Activated naive CD4-positive, alpha-beta T cell treated with anti-CD3 and anti-CD28 coated beads, Interleukin-2, amount 50 U/mL, for 24 hours (primary cell): Measurements from ENCODE around the gene YBEY.

Experiments used
- H3K27ac Mint-ChIP-seq: one replicate; pipeline ENCODE4 v1.8.0; 2021; ENCODE audit warnings: mild to moderate bottlenecking, mixed read lengths
- H3K27me3 Mint-ChIP-seq: one replicate; pipeline ENCODE4 v1.8.0; 2021; ENCODE audit warnings: mixed read lengths
- H3K36me3 Mint-ChIP-seq: one replicate; pipeline ENCODE4 v1.8.0; 2021; ENCODE audit warnings: mixed read lengths
- H3K4me1 Mint-ChIP-seq: one replicate; pipeline ENCODE4 v1.8.0; 2021; ENCODE audit warnings: mixed read lengths
- H3K4me3 Mint-ChIP-seq: one replicate; pipeline ENCODE4 v1.8.0; 2021; ENCODE audit warnings: mild to moderate bottlenecking, mixed read lengths
- H3K9me3 Mint-ChIP-seq: one replicate; pipeline ENCODE4 v1.8.0; 2021; ENCODE audit warnings: mixed read lengths

Gene YBEY

DNA sequence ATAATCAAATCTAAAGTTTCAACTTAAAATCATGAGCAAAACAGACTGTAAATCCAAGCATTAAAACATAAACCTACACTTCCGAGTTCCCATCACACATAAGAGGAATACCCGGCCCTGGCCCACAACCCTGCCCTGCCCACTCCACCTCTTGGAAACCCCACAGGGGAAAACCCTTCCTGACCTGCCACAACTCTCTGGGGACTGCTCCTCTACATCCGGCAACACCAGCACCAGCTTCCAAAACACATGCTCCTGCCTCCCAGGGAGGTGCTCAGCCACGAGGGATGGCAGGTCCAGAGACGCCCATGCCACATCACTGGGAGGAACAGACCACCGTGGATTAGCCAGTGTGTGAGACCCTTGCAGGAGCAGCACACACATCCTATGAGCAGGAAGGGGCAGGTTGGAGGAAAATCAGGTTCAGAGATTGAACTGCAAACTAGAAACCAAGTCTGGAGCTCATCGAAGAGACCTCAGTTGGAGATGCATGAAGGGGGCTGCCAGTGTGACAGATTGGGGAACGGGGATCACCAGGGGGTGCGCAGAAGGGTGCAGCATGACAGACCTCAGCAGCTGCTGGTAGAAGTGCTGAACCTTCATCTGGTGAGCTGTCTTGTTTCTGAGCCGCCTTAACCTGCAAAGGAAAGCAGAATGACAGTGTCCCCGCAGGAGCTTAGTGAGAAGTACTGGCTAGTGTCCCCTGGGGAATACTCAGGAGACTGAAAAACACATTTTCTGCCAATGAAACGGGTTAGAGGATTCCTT is 31.8 kb upstream of the YBEY start:
- Mint-ChIP-seq H3K4me3 (no peak overlapping the region), H3K27ac (peak overlapping the region; percentile 95), H3K36me3 (peaks cover 31% of the 10 kb centered on the region)

DNA sequence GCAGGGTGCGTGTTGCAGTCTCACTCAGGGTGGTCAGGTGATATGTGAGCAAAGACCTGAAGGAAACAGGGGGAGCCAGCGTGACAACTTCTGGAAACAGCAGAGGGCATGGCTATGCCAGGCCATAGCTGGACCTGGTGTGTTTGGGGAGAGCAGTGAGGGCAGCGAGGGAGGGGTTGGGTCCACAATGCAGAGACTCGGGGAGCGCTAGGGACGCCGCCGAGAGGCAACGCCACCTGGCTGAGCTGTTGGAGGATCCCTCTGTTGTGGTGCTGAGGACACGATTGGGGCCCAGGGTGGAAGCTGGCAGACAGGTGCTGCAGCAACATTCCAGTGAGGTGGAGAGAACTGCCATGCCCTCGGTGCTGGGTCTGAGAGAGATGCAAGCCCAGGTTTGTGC is 31.0 kb upstream of the YBEY start:
- peaks cover 26% of the 10 kb centered on the region for H3K36me3 Mint-ChIP-seq
- no peaks in the 10 kb centered on the region for H3K27me3 Mint-ChIP-seq
- peaks cover 34% of the 10 kb centered on the region for H3K4me1 Mint-ChIP-seq
- H3K4me3 Mint-ChIP-seq, result no peak overlapping the region
- H3K27ac Mint-ChIP-seq, result peak overlapping the region; percentile 30
- H3K9me3 Mint-ChIP-seq, result no peaks in the 10 kb centered on the region

More for the DNA sequence above, 31.8 kb upstream of the YBEY start:
- H3K27me3 Mint-ChIP-seq, result no peaks in the 10 kb centered on the region
- H3K9me3 Mint-ChIP-seq, result no peaks in the 10 kb centered on the region
- peaks cover 42% of the 10 kb centered on the region for H3K4me1 Mint-ChIP-seq

DNA sequence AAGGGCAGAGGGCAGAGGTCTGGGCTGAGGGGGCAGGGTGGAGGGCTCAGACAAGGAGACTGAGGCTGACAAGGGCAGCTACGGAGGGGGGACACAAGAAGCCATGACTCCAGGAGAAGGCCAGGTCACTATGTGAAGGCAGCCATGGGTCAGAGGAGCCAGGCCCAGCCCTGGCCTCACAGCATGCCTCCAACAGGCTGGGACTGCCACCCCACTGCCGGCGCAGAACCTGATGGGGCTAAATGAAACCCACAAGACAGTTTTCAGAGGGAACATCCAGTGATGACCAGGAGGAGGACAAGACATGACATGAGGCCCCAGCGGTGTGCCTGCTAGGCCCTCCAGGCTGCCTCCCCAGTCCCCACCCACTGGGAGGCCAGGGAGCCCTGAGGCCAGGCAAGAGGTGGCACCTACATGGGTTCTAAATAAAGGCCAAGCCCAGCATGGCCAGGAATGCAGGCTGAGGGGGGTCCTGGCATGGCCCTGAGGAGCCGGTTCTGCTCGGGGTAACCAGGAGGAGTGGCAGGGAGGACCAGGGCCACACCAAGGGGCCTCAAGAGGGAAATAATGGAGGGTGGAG is 30.3 kb upstream of the YBEY start:
- Mint-ChIP-seq H3K27ac (no peak overlapping the region), H3K4me1 (peaks cover 27% of the 10 kb centered on the region), H3K4me3 (no peak overlapping the region), H3K27me3 (no peaks in the 10 kb centered on the region), H3K9me3 (no peaks in the 10 kb centered on the region), H3K36me3 (peaks cover 27% of the 10 kb centered on the region)

DNA sequence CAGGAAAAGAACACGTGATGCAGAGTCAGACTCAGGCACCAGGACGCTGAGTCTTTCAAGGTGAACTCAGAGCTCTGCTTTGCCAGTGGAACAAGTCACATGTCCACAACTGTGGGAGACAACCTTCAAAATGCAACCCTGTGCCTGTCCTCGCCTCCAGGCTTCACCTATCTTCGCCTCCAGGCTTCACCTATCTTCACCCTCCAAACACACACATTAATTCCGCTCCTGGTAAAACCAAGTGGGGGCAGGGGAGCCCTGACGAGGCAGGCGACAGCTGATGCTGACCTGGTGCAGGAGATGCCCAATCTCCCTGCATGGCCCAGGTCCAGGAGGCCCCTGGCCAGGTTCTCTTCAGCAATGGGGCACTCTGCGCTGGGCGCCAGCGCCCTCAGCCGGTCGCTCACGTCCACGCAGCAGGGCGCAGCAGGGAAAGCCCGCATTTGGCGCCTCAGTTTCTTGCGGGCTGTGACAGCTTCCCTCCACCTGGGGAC is 29.6 kb upstream of the YBEY start:
- Mint-ChIP-seq H3K27me3 (no peaks in the 10 kb centered on the region), H3K4me3 (no peak overlapping the region), H3K4me1 (peaks cover 21% of the 10 kb centered on the region), H3K9me3 (no peaks in the 10 kb centered on the region), H3K27ac (no peak overlapping the region), H3K36me3 (peaks cover 29% of the 10 kb centered on the region)

DNA sequence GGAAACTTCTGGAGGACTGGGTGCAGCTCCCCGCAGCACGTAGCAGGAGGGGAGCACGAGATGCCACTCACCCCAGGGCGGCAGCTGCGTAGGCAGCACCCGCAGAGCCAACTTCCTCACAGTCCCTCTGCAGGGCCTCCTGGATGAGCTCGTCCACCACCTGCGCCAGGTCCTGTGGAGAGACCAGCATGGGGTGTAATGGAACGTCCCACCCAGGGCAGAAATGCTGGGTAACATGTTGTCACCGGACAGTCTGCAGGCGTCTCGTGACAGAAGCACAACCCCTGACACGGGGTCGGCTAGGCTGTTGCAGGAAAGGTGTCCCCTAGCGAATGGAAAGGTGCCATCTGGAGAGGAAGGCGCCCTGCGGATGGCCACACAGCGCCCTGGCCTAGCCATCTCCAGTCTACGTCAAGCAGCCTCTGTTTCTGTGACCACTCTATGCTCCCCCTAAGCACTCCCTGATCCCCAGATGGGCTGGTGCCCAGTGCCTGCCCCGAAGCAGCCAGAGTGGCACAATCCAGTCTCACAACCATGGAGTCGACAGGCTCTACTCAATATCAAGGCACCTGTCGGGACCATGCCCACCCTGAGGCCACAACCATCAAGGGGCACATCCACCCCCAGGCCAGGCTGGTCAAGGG is 22.0 kb upstream of the YBEY start:
- H3K27ac Mint-ChIP-seq, result no peak overlapping the region
- peaks cover 10% of the 10 kb centered on the region for H3K36me3 Mint-ChIP-seq
- H3K27me3 Mint-ChIP-seq, result no peaks in the 10 kb centered on the region
- H3K4me3 Mint-ChIP-seq, result no peak overlapping the region
- no peaks in the 10 kb centered on the region for H3K4me1 Mint-ChIP-seq
- H3K9me3 Mint-ChIP-seq, result no peaks in the 10 kb centered on the region

DNA sequence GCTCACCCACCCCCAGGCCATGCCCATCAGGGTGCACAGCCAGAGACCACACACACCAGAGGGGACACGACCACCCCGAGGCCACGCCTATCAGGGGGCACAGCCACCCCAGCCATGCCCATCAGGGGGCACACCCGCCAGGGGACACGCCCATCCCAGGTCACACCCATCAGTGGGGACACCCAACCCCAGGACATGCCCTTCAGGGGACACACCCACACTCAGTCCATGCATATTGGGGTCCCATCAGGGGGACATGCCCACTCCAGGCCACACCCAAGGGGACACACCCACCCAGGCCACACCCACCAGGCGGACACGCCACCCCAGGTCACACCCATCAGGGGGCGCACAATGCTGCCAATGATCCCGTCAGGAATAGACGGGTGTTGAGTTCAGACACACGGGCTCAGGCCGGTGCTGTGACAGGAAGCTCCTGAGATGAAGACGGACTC is 21.4 kb upstream of the YBEY start:
- Mint-ChIP-seq H3K27me3 (no peaks in the 10 kb centered on the region), H3K9me3 (no peaks in the 10 kb centered on the region), H3K36me3 (peaks cover 10% of the 10 kb centered on the region), H3K4me3 (no peak overlapping the region), H3K27ac (no peak overlapping the region), H3K4me1 (no peaks in the 10 kb centered on the region)

DNA sequence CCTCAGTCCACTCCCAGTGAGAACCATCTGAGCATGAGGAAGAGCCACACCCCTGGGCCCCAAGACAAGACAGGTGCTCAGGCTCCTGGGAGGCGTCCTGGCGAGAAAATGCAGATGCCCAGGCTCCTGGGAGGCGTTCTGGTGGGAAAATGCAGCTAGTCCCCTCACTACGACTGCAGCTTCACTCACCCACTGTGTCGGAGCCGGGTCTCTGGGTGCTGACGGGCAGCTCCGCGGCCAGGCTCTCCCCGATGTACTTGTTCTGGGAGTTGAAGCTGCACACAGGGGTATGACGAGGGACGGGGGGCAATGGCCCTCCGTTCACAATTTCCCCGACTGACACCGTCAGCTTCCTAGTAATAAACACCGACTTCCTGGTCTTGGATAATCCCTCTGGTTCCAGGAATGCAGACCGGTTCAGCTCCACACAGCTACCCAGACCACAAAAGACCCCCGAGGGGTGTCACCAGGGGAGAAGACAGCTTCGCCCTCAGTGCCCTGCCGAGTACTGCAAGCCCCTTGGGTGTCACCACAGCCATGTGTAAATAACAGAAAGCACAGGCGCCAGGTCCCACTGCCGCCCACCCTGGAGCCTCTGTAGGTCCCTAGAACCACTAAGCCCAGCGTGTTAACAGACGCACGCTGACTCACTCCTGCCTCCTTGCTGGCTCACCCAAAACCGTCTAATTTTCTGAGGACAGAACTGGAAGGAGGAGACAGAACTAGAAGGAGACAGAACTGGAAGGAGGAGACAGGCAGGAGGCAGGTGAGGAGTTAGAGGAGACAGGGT is 20.2 kb upstream of the YBEY start:
- Mint-ChIP-seq H3K4me3 (no peak overlapping the region), H3K27ac (no peak overlapping the region), H3K9me3 (no peaks in the 10 kb centered on the region), H3K4me1 (no peaks in the 10 kb centered on the region), H3K27me3 (no peaks in the 10 kb centered on the region), H3K36me3 (peaks cover 8% of the 10 kb centered on the region)

DNA sequence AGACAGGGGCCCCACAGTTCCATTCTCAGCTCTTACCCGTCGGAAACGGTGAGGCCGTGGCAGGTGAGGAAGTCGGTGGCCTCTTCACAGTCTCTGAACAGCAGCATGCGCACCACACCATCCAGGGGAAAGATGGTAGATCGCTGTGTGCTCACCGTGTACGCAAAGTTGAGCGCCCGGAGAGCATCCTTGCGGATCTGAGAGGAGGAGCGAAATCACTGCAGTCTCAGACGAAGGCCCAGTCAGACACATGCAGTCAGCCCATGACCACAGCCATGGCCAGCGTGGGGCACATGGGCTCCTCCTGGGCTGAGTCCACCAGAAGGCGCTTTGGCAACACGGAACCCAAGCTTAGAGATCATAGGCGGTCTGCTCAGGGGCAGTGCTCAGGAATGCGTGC is 19.2 kb upstream of the YBEY start:
- no peak overlapping the region for H3K27ac Mint-ChIP-seq

DNA sequence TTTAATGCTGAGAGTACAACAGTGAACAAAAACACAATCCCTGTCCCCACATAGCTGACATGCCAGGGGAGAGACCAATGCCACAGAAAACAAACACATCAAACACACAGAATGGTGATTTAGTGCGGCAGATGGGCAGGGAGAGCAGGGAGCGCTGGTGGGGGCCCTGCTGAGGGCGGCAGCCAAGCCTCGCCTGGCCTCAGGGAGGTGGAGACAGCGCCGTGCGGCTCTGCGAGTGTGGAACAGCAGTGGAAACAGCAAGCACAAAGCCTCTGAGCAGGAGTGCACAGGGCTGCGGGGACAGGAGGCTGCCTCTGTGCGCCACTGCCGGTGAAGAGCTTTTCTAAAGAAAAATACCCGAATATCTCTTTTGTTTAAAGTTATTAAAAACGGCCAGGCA is 17.8 kb upstream of the YBEY start:
- no peak overlapping the region for H3K4me3 Mint-ChIP-seq
- no peaks in the 10 kb centered on the region for H3K27me3 Mint-ChIP-seq
- no peak overlapping the region for H3K27ac Mint-ChIP-seq
- peaks cover 12% of the 10 kb centered on the region for H3K36me3 Mint-ChIP-seq
- no peaks in the 10 kb centered on the region for H3K4me1 Mint-ChIP-seq
- no peaks in the 10 kb centered on the region for H3K9me3 Mint-ChIP-seq

More for the DNA sequence above, 19.2 kb upstream of the YBEY start:
- Mint-ChIP-seq H3K36me3 (peaks cover 7% of the 10 kb centered on the region), H3K4me3 (no peak overlapping the region), H3K27me3 (no peaks in the 10 kb centered on the region), H3K4me1 (no peaks in the 10 kb centered on the region), H3K9me3 (no peaks in the 10 kb centered on the region)

DNA sequence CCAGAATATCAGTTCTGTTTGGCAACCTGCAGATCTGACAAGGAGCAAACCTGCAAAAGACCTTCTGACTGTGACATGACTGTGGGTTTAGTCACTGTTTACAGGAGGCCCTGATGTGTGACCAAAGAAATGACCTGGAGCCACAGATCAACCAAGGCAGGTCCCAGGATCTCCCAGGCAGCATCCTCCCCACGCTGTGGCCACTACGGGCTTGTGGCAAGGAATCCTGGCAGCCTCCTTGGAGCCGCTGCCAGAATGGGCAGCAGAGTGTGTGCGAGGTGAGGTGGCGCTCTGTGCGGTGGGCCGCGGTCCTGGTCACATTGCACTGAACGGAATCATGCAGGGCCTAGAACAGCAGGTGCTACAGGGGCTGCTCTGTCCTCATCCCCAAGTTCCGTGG is 16.7 kb upstream of the YBEY start:
- Mint-ChIP-seq H3K9me3 (no peaks in the 10 kb centered on the region), H3K27me3 (no peaks in the 10 kb centered on the region), H3K36me3 (peaks cover 15% of the 10 kb centered on the region), H3K4me3 (no peak overlapping the region), H3K4me1 (no peaks in the 10 kb centered on the region), H3K27ac (no peak overlapping the region)

DNA sequence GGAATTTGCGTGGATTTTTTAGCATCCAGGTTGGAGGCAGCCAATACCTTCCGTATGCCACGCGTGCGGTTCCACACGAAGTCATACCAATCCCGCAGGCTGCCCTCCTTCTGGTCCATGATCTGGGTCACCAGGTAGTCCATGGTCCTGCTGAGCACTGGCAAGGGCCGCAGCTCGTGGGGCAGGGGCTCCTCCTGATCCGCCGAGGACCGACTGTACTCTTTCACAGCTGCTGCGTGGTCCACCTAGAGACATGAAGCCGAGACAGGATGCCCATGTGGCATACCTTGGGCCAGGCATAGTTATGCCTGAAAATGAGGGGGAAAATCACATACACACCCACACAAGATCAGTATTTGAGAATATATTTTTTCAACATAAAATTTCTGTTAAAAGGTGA is 12.8 kb upstream of the YBEY start:
- Mint-ChIP-seq H3K27me3 (no peaks in the 10 kb centered on the region), H3K9me3 (no peaks in the 10 kb centered on the region), H3K27ac (no peak overlapping the region), H3K4me3 (no peak overlapping the region), H3K4me1 (peaks cover 5% of the 10 kb centered on the region), H3K36me3 (peaks cover 18% of the 10 kb centered on the region)

DNA sequence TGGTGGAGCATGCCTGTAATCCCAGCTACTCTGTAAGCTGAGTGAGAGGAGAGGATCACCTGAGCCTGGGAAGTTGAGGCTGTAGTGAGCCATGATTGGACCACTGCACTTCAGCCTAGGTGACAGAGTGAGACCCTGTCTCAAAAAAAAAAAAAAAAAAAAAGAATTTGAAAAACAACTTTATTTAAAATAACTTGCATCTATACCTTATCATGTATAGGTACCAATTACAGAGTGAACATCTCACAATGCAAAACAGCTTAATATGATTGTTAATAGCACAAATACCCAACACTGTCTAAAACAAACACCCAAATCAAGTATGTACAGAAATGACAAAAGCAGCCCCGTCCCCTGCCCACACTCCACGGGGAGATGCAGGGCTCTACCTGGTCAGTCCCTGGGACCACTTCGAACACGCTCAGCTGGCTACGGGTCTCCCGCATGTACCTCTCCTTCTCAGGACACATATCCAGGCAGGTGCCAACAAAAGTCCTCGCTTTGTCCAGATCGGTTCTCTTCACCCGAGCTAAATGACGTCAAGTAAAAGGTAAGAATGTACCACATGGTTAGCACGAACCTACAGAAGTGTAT is 11.2 kb upstream of the YBEY start:
- Mint-ChIP-seq H3K9me3 (no peaks in the 10 kb centered on the region), H3K27ac (no peak overlapping the region), H3K36me3 (peaks cover 18% of the 10 kb centered on the region), H3K4me1 (peaks cover 12% of the 10 kb centered on the region), H3K4me3 (no peak overlapping the region), H3K27me3 (no peaks in the 10 kb centered on the region)

DNA sequence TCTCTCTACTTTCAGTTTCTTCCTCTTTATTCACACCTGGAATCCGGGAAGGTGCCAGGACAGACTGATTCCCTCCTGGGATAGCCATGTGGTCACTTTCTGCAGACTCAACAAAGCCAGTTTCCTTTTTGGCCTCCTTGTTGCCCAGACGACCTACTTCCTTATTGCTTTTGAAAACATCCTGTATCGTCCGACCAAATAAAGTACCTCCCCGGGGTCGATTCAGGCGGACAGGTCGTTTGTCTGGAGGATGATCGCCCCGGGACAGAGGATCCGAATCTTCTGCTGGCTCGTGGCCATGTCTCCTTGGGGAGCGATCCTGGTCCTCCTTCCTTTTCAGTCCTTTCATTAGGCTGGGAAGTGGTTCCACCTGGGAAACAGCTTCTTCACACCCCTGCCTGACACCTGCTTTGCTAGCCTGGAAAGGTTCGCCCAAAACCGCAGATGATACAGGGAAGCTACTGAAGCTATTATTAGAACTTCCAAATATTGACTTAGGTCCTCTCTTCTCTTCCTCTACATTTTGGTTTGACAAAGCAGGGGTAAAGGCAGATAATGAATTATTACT is 2.0 kb upstream of the YBEY start:
- Mint-ChIP-seq H3K4me1 (peaks cover 66% of the 10 kb centered on the region), H3K4me3 (peak overlapping the region; percentile 81), H3K27me3 (no peaks in the 10 kb centered on the region), H3K27ac (peak overlapping the region; percentile 46), H3K36me3 (peaks cover 12% of the 10 kb centered on the region), H3K9me3 (no peaks in the 10 kb centered on the region)

DNA sequence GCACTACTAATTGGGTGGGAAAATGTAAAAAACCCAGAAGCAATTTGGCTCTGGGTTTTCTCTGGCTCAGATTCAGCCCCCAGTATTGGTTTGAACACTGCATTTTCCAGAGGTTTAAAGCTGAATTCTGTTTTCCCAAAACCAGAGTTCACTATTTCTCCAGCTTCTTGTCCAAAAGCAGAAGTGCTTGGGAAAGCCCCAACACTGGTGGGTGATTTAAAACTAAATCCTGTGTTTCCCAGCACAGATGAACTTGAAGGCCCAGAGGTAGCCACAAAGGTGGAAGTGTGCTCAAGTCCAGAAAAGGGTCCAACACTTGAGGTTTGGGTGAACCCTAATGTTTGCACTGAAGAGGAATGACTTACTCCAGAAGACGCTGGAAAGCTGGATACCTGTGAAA is 1.4 kb upstream of the YBEY start:
- no peak overlapping the region for H3K27ac Mint-ChIP-seq

DNA sequence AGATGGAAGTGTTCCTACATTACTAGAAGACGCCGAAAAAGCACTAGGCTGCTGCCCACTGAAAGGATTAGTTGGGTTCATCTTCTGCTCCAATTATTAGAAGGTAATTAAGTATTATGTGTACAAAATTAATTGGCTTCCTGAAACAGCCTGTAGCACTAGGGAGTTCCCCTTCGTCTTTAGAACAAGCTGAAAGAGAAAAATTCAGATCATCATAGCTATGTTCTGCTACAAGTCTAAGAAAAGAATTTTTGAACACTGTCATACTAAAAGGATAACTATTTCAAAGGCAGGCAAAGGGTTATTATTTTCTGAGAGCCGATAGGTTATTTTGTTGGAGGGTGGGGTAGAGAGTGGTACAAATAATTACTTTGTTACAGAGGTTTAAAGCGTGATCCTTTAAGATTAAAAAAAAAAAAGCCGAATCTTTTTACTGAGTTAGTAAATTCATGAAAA is 908 bp upstream of the YBEY start, which contains the start of gene MCM3AP:
Gene MCM3AP, minus strand, starts transcription at position 406 of the 456 bp plus-strand sequence. Its CDS starts 325 bp downstream, at position 81.
- H3K27ac Mint-ChIP-seq, result peak within 1 kb of the TSS; percentile 99
- H3K27me3 Mint-ChIP-seq, result no peaks in the 10 kb centered on the region
- peaks cover 12% of the 10 kb centered on the region for H3K36me3 Mint-ChIP-seq
- H3K4me3 Mint-ChIP-seq, result peak within 1 kb of the TSS; percentile 99
- no peaks in the 10 kb centered on the region for H3K9me3 Mint-ChIP-seq
- peaks cover 60% of the 10 kb centered on the region for H3K4me1 Mint-ChIP-seq

More for the DNA sequence above, 1.4 kb upstream of the YBEY start:
- H3K4me1 Mint-ChIP-seq, result peaks cover 64% of the 10 kb centered on the region
- no peaks in the 10 kb centered on the region for H3K27me3 Mint-ChIP-seq
- H3K4me3 Mint-ChIP-seq, result peak overlapping the region; percentile 96
- H3K36me3 Mint-ChIP-seq, result peaks cover 12% of the 10 kb centered on the region
- H3K9me3 Mint-ChIP-seq, result no peaks in the 10 kb centered on the region
